Stimulated activated CD8-positive, alpha-beta memory T cell treated with anti-CD3 and anti-CD28 coated beads, Interleukin-12 subunit alpha, Interleukin-12 subunit beta, amount 100 ng/mL, for 1 hour (primary cell): ENCODE results near the gene DHCR24.

Experiments used
- DNase-seq: peaks from one replicate; pipeline ENCODE4 v3.0.0-alpha.2; 2020; ENCODE audit warnings: low read depth

The DHCR24 gene

DNA sequence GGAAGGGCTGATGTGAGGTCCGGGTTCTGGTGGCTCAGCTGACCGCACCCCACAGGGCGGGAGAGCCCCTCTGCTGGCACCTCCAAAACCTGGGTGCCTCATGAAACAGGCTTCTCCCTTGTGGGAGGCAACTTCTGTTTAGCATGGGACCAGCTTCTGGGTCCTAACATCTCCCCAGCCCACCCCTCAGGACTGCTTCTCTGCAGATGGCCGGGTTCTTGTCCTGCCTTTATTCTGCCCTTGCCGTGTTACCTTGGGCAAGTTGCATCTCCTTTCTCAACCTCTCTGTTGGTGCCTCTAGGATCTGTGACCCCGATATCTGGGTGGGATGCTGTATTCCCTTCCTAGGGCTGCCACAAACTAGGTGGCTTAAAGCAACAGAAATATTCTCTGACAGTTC lies 70.9 kb downstream of the DHCR24 start:
- DNase-seq: no peak

GRCh38 chr1:54815086-54815876 lies 71.7 kb downstream of the DHCR24 start:
- no peak for DNase-seq

DNA sequence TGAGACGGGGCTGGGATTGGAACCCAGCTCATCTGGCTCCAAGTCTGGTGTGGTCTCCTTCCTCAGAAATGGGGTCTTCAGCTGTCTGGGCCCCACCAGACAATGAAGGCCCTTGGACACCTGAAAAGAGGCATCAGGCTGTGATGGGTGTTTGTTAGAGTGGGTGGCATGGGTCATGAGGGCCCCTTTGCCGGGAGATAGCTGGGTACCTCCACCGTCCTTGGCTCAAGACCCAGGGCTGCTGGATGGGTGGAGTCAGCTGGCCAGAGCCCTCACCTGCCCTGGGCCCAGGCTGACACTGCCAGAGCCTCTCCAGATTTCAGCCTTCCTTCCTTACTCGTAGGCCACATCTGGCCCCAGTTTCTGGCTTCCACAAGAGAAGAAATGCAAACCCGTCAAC lies 72.4 kb downstream of the DHCR24 start:
- no peak for DNase-seq

DNA sequence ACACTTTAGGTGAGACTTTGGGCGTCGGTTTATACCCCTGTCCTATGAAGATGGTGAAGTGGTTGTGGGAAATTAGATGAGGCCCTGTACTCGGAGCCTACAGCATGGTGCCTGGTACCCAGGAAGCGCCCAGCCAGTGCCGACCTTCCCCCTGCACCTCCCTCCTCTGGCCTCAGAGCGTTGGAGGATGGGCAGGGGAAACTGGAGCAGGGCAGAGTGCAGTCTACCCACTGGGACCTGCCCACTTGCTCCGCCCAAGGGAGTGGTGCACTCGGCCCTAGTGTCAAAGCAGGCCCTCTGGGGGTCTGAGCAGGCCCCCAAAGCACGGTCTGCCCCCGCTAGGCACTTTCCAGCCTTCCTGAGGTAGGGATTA lies 72.9 kb downstream of the DHCR24 start:
- DNase-seq: no peak

GRCh38 chr1:54813485-54814125 lies 73.4 kb downstream of the DHCR24 start:
- DNase-seq: no peak

DNA sequence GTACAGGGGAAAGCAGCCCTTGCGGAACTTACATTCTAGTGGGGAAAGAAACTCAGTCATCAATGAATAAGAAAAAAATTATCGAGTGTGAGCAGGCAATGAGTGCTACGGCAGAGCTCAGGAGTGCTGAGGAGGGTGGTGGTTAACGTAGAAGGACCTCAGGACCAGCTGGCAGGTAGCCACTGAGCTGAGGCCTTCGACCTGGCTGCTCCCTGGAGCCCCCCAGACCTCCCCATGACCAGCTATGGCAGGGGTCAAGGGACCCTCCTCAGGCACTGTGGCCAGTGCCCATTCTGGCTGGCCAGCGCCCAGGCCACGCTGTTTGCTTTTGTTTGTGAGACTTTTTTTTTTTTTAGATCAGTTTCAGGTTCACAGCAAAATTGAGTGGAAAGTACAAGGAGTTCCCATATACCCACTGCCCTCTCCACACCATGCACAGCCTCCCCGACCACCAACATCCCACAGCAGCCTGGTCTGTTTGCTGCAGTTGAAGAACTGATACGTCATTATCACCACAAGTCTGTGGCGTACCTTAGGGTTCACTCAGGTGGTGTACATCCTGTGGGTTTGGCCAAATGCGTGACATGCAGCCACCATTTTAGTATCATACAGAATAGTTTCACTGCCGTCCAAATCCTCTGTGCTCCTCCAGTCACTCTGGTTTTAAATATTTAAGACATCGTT lies 74.1 kb downstream of the DHCR24 start:
- DNase-seq: no peak

GRCh38 chr1:54811739-54812655 lies 75.0 kb downstream of the DHCR24 start:
- DNase-seq: no peak

DNA sequence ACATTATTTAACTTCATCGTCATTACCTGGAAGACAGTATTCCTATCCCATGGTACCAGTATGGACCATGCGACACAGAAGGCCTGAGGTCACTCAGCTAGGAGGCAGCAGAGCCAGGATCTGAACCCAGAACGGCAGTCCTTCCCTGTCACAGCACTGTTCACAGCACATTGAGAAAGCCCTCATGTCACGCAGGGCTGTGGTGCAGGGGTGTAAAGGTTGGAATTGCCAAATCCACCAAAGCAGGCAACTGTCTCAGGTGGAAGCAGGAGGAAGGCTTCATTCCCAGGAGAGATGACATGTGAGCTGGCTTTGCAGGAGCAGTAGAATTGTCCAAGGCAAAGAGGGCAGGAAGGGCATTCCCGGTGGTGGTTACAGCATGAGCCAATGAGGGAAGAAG lies 75.9 kb downstream of the DHCR24 start:
- DNase-seq: no peak

DNA sequence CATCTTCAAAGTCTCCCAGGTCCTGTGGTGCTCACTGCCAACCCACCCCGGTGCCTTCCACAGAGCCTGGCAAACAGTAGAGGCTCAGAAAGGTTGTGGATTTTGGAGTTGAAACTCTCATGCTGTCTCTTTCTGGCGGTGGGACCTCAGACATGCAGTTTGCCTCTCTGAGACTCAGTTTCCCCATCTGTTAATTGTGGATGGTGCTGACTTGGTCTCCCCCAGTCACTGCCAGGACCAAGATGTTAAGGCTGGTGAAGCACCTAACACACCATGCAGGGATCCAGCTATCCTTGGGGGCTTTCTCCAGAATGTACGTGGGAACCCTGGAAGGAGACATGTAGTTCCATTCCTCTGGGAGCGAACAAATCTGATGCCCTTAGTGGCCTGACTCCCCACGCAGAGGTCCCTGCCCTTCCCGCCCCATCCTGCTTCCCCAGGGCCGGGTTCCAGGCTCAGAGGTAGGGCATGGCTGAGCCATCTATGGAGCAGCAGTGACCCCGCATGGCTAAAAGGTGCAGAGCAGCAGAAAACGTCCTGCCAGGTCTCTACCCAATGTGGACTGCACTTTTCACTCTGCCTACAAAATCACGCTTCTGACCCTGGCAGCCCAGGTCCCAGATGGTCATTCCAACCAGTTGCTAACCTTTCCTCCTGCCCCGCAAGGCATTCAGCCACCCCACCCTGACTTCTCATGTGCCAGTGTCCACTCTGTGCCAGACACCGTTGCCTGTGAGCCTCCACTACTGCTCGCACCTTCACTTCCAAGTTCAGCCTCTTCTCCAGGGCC lies 76.6 kb downstream of the DHCR24 start:
- peak; percentile 33 for DNase-seq

GRCh38 chr1:54809496-54810074 lies 77.4 kb downstream of the DHCR24 start:
- DNase-seq: no peak

DNA sequence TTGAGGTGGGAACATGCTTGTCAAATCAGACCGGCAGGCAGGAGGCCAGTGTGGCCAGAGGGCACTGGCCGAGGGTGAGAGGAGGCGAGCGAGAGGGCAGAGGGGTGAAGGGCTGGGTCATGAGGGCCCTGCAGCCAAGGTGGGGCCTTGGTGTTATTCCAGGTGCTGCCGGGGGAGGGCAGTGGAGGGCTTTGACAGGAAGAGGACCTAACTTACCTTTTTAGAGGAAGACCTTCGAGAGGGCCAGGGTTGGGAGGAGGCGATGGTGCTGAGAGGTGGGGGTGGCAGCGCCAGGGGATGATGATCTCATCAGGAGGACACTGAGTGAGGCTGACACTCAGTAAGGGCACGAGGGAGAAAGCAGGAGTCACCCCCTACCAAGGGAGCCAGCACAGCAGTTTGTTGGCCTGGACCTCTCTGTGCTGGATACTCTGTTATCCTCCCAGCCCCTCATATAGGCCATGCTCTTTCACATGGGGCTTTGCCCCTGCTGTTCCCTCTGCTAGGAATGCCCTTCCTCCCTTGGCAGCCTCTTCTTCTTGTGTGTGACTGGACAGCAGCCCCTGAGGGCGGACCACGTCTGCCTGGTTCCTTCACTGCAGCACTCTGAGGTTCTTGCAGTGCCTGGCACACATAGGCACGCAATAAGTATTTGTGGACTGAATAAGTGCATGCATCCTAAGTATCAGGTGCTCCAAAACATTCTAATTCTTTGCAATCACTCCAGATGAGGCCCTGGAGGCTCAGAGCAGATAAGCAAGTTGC lies 78.4 kb downstream of the DHCR24 start:
- no peak for DNase-seq

GRCh38 chr1:54807756-54808155 lies 79.2 kb downstream of the DHCR24 start:
- no peak for DNase-seq

DNA sequence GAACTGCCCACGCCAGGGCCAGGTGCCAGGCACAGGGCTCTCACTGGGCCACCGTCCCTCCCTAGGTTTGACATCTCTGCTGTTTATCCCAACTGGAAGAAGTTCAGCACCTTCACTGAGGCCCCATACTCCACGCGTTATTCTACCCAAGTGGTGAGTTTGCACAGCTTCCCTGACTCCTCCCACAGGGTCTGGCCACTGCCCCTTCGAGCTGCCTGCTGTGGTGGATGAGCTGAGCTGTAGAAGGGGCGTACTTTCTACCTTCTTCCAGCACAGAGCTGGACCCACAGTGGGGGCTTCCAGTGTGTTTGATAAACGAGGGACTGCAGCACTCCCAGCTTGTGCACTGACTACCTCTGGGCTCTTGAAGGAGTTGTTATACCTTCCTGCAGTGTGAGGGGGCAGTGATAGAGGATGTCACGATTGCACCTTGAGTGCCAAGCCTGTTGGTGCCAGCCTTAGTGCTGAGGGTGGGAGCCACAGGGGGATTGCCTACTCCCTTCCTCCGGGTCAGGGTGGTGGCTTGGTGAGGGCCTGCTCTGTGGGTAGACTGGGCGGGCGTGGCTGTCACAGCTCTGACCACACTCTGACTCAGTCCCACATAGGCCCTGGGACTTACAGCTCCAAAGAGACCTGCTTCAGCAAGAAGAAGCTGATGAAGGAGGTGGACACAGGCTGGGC lies 79.9 kb downstream of the DHCR24 start:
- no peak for DNase-seq

DNA sequence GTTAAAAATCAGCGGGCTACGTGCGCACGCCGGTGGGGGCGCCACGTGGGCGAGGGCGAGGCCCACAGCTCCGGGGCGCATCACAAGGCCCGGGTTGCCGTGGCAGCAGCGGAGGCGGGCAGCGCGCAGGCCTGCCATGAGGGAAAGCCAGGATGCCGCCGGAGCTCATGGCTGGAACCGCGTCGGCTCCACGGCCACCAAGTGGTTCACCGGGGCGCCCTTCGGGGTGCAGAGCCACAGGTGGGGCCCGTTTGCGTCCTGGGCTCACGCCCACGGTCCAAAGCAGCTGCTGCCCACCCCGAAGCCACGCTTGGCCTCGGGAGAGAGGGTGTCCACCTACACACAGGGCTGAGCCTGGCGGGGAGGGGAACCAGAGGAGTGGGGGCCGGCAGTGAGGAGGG lies 81.0 kb downstream of the DHCR24 start:
- no peak for DNase-seq

- no peak for DNase-seq
Observed at GRCh38 chr1:54805466-54805865, 81.5 kb downstream of the DHCR24 start.

DNA sequence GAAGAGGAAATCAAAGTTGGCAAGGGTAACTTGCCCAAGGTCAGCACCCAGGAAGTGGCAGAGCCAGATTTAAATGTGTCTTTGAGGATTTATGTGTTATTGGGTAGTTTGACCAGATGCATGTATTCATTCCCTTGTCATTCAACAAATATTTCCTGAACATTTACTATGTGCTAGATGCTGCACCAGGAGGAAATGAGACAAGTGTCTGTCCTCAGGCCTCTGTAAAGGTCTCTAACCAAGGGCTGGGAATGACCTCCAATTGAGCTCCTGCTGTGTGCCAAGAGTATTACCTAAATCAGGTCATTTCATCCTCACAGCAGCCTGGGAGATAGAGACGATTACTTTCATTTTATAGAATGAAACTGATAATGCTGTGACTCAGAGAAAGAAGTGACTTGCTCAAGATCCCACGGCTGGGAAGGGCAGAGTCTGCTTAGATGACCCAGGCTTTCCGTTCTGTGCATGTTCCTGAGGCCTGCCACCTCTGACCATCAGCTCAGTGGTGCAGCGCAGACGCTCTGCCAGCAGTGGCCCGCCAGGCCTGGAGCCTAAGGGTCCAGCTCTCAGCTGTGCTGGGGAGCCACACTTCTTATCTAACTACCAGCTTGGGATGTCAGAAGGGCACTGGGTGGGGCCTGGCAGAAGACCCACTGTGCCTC lies 82.4 kb downstream of the DHCR24 start:
- no peak for DNase-seq

- no peak for DNase-seq
Observed at GRCh38 chr1:54803761-54804470, 83.1 kb downstream of the DHCR24 start.
